ENCODE measurements around the gene COX6B2. TPM values are rescaled to one million over a fixed set of nuclear protein-coding genes. Genes with fewer than 3 reads are reported as not detected.
A peak's percentile ranks its signal among the peaks of the same experiment; 100 is the strongest.

Gene COX6B2
- total RNA-seq, 1 donor from 2014 or later, result not detected

DNA sequence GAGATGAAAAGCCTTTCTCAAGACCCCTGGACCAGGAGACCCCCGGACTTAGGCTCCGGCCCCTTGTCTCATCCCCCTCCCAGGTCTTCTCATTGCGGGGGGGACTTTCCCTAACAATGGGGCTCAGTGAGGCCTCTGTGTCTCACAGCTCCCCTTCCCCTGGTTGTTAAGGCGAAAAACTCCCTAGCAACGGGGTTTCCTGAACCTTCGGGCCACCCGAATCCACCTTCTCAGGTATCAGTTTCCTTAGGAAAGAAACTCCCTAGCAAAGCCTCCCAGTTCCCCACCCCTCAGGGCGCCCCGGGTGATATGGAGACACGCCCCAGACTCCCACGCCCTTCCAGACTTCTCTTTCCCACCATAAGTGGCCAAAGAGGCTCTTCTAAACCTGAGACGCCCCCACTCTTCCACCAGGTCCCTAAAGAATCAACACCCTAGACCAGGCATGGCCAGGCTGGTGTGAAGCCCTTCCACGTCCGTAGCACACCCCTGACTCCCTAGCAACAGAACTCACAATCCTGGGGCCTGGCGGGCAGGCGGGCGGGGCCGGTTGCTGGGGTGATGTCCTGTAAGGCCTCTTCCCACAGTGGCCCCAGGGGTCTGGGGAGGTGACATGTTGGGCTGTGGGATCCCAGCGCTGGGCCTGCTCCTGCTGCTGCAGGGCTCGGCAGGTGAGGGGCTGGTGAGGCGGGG is 21.9 kb upstream of the COX6B2 start, which contains the start of gene TMEM190:
Gene TMEM190 (plus strand): TSS at position 586 of the 693 bp plus-strand sequence. CDS start 28 bp downstream, at position 614.
- TF ChIP-seq, protein P1, sequence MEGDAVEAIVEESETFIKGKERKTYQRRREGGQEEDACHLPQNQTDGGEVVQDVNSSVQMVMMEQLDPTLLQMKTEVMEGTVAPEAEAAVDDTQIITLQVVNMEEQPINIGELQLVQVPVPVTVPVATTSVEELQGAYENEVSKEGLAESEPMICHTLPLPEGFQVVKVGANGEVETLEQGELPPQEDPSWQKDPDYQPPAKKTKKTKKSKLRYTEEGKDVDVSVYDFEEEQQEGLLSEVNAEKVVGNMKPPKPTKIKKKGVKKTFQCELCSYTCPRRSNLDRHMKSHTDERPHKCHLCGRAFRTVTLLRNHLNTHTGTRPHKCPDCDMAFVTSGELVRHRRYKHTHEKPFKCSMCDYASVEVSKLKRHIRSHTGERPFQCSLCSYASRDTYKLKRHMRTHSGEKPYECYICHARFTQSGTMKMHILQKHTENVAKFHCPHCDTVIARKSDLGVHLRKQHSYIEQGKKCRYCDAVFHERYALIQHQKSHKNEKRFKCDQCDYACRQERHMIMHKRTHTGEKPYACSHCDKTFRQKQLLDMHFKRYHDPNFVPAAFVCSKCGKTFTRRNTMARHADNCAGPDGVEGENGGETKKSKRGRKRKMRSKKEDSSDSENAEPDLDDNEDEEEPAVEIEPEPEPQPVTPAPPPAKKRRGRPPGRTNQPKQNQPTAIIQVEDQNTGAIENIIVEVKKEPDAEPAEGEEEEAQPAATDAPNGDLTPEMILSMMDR (IDR thresholded peaks at IDR 0.05), result no peak
- TF ChIP-seq EZH2phosphoT487 (IDR thresholded peaks at IDR 0.05) (no peak), EZH2 (IDR thresholded peaks at IDR 0.05) (peak; percentile 33)
- Mint-ChIP-seq H3K27ac (no peak within 1 kb of the TSS), H3K27me3 (ENCODE audit: insufficient read depth, low read depth) (peaks cover 25% of the 10 kb centered on the region), H3K4me1 (peaks cover 24% of the 10 kb centered on the region), H3K4me3 (no peak within 1 kb of the TSS), H3K36me3 (no peaks in the 10 kb centered on the region), H3K9me3 (no peaks in the 10 kb centered on the region)
- H2AFZ ChIP-seq (replicated peaks), result peak within 1 kb of the TSS; percentile 73
- H4K20me1 ChIP-seq (ENCODE audit: low read depth), result no peaks in the 10 kb centered on the region
- H3K27ac ChIP-seq, result no peak within 1 kb of the TSS
- no peaks in the 10 kb centered on the region for H3K36me3 ChIP-seq
- no peaks in the 10 kb centered on the region for H3K9me3 ChIP-seq (ENCODE audit: low read depth)
- H3K27me3 ChIP-seq, result peaks cover 65% of the 10 kb centered on the region
- DNase-seq (ENCODE audit: low spot score), result peak; percentile 46
- H3K4me2 ChIP-seq, result peak within 1 kb of the TSS; percentile 84
- no peak within 1 kb of the TSS for H3K9ac ChIP-seq
- peaks cover 42% of the 10 kb centered on the region for H3K4me1 ChIP-seq
- peaks cover 30% of the 10 kb centered on the region for H3F3A ChIP-seq (ENCODE audit: low read depth)
- no peaks in the 10 kb centered on the region for H3K79me2 ChIP-seq (ENCODE audit: low read depth)
- peak within 1 kb of the TSS; percentile 39 for H3K4me3 ChIP-seq

GRCh38 chr19:55373993-55374757 is 19.7 kb upstream of the COX6B2 start:
- Histone ChIP-seq H3K9ac (no peak overlapping the region), H3K4me3 (no peak overlapping the region), H3K79me2 (ENCODE audit: low read depth) (no peaks in the 10 kb centered on the region), H3K4me1 (peaks cover 42% of the 10 kb centered on the region), H2AFZ (replicated peaks) (no peak overlapping the region), H3F3A (ENCODE audit: low read depth) (peaks cover 30% of the 10 kb centered on the region), H3K9me3 (ENCODE audit: low read depth) (no peaks in the 10 kb centered on the region), H3K4me2 (peak overlapping the region; percentile 54), H4K20me1 (ENCODE audit: low read depth) (no peaks in the 10 kb centered on the region), H3K27me3 (peaks cover 86% of the 10 kb centered on the region), H3K36me3 (no peaks in the 10 kb centered on the region), H3K27ac (no peak overlapping the region)
- Mint-ChIP-seq H3K9me3 (no peaks in the 10 kb centered on the region), H3K27me3 (ENCODE audit: insufficient read depth, low read depth) (peaks cover 33% of the 10 kb centered on the region), H3K4me1 (peaks cover 31% of the 10 kb centered on the region), H3K27ac (peak overlapping the region; percentile 57), H3K36me3 (no peaks in the 10 kb centered on the region), H3K4me3 (peak overlapping the region; percentile 40)
- peak; percentile 60 for DNase-seq (ENCODE audit: low spot score)
- TF ChIP-seq, protein P1 (IDR thresholded peaks at IDR 0.05), result no peak
- TF ChIP-seq EZH2phosphoT487 (IDR thresholded peaks at IDR 0.05), result no peak

DNA sequence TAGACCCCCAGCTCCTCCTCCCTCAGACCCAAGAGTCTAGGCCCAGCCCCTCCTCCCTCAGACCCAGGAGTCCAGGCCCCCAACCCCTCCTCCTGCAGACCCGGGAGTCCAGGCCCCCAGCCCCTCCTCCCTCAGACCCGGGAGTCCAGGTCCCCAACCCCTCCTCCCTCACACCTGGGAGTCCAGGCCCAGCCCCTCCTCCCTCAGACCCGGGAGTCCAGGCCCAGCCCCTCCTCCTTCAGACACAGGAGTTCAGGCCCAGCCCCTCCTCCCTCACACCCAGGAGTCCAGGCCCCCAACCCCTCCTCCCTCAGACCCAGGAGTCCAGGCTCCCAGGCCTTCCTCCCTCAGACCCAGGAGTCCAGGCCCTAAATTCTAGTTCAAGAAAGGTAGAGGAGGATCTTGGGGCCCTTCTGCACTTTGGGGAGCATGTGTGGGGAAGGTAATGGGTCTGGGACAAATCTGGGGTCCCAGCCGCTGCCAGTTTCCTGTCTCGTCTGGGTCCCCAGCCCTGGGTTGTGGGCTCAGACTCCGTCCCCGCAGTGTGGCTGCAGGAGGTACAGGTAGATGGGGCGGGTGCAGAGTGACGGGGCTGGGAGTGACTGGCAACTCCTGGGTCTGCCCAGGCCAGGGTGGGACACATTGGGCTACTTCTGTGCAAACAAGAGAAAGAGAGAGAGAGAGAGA is 18.9 kb upstream of the COX6B2 start:
- H3F3A ChIP-seq (ENCODE audit: low read depth), result peaks cover 34% of the 10 kb centered on the region
- no peaks in the 10 kb centered on the region for H3K9me3 ChIP-seq (ENCODE audit: low read depth)
- H3K79me2 ChIP-seq (ENCODE audit: low read depth), result no peaks in the 10 kb centered on the region
- H3K9me3 Mint-ChIP-seq, result no peaks in the 10 kb centered on the region
- peaks cover 27% of the 10 kb centered on the region for H3K4me1 Mint-ChIP-seq
- DNase-seq (ENCODE audit: low spot score), result no peak
- H4K20me1 ChIP-seq (ENCODE audit: low read depth), result no peaks in the 10 kb centered on the region
- H3K36me3 Mint-ChIP-seq, result no peaks in the 10 kb centered on the region
- no peak overlapping the region for H3K4me3 ChIP-seq
- no peak overlapping the region for H3K27ac ChIP-seq
- H3K27me3 Mint-ChIP-seq (ENCODE audit: insufficient read depth, low read depth), result peaks cover 33% of the 10 kb centered on the region
- peak overlapping the region; percentile 40 for H3K4me3 Mint-ChIP-seq
- no peak overlapping the region for H2AFZ ChIP-seq (replicated peaks)
- no peak for TF ChIP-seq EZH2 (IDR thresholded peaks at IDR 0.05)
- TF ChIP-seq EZH2phosphoT487 (IDR thresholded peaks at IDR 0.05), result no peak
- TF ChIP-seq, protein P1 (IDR thresholded peaks at IDR 0.05), result no peak
- H3K27me3 ChIP-seq, result peaks cover 88% of the 10 kb centered on the region
- no peaks in the 10 kb centered on the region for H3K36me3 ChIP-seq
- H3K9ac ChIP-seq, result no peak overlapping the region
- peak overlapping the region; percentile 54 for H3K4me2 ChIP-seq
- H3K27ac Mint-ChIP-seq, result peak overlapping the region; percentile 57
- peaks cover 37% of the 10 kb centered on the region for H3K4me1 ChIP-seq
